ENCODE results near the gene TDRD15.

DNA sequence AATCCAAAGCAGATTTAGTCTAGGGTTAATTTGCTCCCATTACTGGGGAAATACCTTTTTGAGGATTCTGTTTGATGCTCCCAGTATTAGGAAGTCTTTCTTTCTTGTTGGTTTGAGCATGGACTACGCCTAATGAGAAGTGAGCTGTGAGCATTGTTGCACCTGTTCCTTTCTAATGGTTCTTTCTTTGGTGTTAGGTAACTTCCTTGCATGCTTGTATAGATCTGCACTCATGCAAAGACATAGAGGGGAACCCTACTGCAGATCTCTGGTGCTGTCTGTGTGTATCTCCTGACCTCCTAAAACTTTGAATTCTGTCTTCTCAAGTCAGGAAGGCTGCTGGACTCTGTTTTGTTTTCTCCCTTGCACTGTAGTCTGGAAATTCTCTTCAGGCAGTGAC, 12.8 kb upstream of the TDRD15 start:
- TF ChIP-seq, protein P1, sequence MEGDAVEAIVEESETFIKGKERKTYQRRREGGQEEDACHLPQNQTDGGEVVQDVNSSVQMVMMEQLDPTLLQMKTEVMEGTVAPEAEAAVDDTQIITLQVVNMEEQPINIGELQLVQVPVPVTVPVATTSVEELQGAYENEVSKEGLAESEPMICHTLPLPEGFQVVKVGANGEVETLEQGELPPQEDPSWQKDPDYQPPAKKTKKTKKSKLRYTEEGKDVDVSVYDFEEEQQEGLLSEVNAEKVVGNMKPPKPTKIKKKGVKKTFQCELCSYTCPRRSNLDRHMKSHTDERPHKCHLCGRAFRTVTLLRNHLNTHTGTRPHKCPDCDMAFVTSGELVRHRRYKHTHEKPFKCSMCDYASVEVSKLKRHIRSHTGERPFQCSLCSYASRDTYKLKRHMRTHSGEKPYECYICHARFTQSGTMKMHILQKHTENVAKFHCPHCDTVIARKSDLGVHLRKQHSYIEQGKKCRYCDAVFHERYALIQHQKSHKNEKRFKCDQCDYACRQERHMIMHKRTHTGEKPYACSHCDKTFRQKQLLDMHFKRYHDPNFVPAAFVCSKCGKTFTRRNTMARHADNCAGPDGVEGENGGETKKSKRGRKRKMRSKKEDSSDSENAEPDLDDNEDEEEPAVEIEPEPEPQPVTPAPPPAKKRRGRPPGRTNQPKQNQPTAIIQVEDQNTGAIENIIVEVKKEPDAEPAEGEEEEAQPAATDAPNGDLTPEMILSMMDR (IDR thresholded peaks at IDR 0.05) = no peak
- no peak for TF ChIP-seq ZFX (IDR thresholded peaks at IDR 0.05; ENCODE audit: borderline replicate concordance)
